B cell (primary cell): Measurements from ENCODE around the gene ZNF362. TPM values are rescaled to one million over a fixed set of nuclear protein-coding genes. Genes with fewer than 3 reads are reported as not detected.

Experiments used
- ATAC-seq: fragments of 200-7000 bp; cut with Tn5 transposase; one replicate; pipeline ENCODE4 v1.10.0; 2021; ENCODE audit warnings: low read depth, mild to moderate bottlenecking, moderate number of reproducible peaks, moderate library complexity
- CTCF ChIA-PET: fragments of 350-600 bp; sonication (Branson Sonifier 250); formaldehyde crosslinking; loops from one replicate; lab custom pipeline; 2021; ENCODE audit warnings: antibody characterized with exemption, inconsistent platforms; lab: Charles Lee
- POLR2A ChIA-PET: fragments of 350-600 bp; sonication (Branson Sonifier 250); formaldehyde crosslinking; loops from one replicate; lab custom pipeline; 2021; ENCODE audit warnings: antibody characterized with exemption; lab: Charles Lee
- DNase-seq: peaks from one replicate; pipeline ENCODE4 v3.0.0; 2013
- H2AFZ ChIP-seq: 2 replicates; pipeline ENCODE4 v1.6.1; 2012; ENCODE audit warnings: mild to moderate bottlenecking, low read depth, low read length; ENCODE audit not compliant: insufficient read depth, poor library complexity, severe bottlenecking
- H3K27ac ChIP-seq, 2 donors: 1 replicate in 1 of 2; 2 replicates in 1 of 2; pipeline ENCODE4 v1.5.1; 2012 to 2013; ENCODE audit warnings: low read length in 2 of 2, mild to moderate bottlenecking in 2 of 2, moderate library complexity in 1 of 2
- H3K27me3 ChIP-seq, 4 experiments: fragments of 200-600 bp in 1 of 4; sonication (generic) in 1 of 4; replicated peaks in 1 of 4; 1 replicate in 2 of 4; 2 replicates in 2 of 4; pipeline versions ENCODE4 v1.6.1 to v1.7.0; 2013 to 2016; ENCODE audit warnings: low read length in 3 of 4, mild to moderate bottlenecking in 2 of 4, mixed read lengths in 1 of 4, moderate library complexity in 1 of 4; ENCODE audit not compliant: insufficient read depth in 4 of 4, control insufficient read depth in 3 of 4; ENCODE audit errors: control extremely low read depth in 1 of 4
- H3K36me3 ChIP-seq, 2 experiments: replicated peaks in 1 of 2; 1 replicate in 1 of 2; 2 replicates in 1 of 2; pipeline versions ENCODE4 v1.6.1 to v1.7.1; 2013; ENCODE audit warnings: low read length in 1 of 2; ENCODE audit not compliant: insufficient read depth in 2 of 2, control insufficient read depth in 1 of 2; ENCODE audit errors: control extremely low read depth in 1 of 2, extremely low read depth in 1 of 2
- H3K4me1 ChIP-seq, 2 donors: fragments of 200-600 bp in 1 of 2; sonication (generic) in 1 of 2; 1 replicate in 1 of 2; 2 replicates in 1 of 2; pipeline versions ENCODE4 v1.5.1 to v1.6.1; 2013 to 2017; ENCODE audit warnings: low read length in 2 of 2; ENCODE audit not compliant: control insufficient read depth in 2 of 2, insufficient read depth in 2 of 2
- H3K4me2 ChIP-seq: replicated peaks from 2 replicates; pipeline ENCODE3; 2012; ENCODE audit warnings: mild to moderate bottlenecking, low read depth, low read length; ENCODE audit not compliant: poor library complexity, severe bottlenecking
- H3K4me3 ChIP-seq, 5 experiments: fragments of 200-600 bp in 1 of 5; sonication (generic) in 1 of 5; 1 replicate in 3 of 5; 2 replicates in 2 of 5; pipeline versions ENCODE4 v1.5.1 to v1.7.0; 2011 to 2016; ENCODE audit warnings: low read length in 4 of 5, mild to moderate bottlenecking in 4 of 5, low read depth in 2 of 5, control low read depth in 1 of 5, moderate library complexity in 1 of 5; ENCODE audit not compliant: insufficient read depth in 1 of 5; ENCODE audit errors: control extremely low read depth in 1 of 5, extremely low read depth in 1 of 5
- H3K79me2 ChIP-seq: fragments of 200-600 bp; sonication (generic); one replicate; pipeline ENCODE4 v1.6.0; 2016; ENCODE audit warnings: low read length; ENCODE audit not compliant: control insufficient read depth, insufficient read depth
- H3K9ac ChIP-seq: fragments of 200-600 bp; sonication (generic); 2 replicates; pipeline ENCODE4 v1.6.1; 2017; ENCODE audit warnings: mild to moderate bottlenecking, low read length, moderate library complexity
- H3K9me3 ChIP-seq, 3 donors: one replicate each; pipeline versions ENCODE4 v1.6.1 to v1.7.1; 2013; ENCODE audit warnings: low read length in 2 of 3; ENCODE audit not compliant: control insufficient read depth in 2 of 3, insufficient read depth in 1 of 3; ENCODE audit errors: control extremely low read depth in 1 of 3
- H4K20me1 ChIP-seq: 2 replicates; pipeline ENCODE4 v1.6.0; 2012; ENCODE audit warnings: mild to moderate bottlenecking, low read length; ENCODE audit not compliant: insufficient read depth, control insufficient read depth, poor library complexity, severe bottlenecking
- H3K27ac Mint-ChIP-seq: one replicate; pipeline ENCODE4 v1.8.0; 2021; ENCODE audit warnings: mixed read lengths
- H3K27me3 Mint-ChIP-seq: one replicate; pipeline ENCODE4 v1.8.0; 2021; ENCODE audit warnings: mixed read lengths
- H3K4me1 Mint-ChIP-seq: one replicate; pipeline ENCODE4 v1.8.0; 2021; ENCODE audit warnings: mixed read lengths
- H3K4me3 Mint-ChIP-seq: one replicate; pipeline ENCODE4 v1.8.0; 2021; ENCODE audit warnings: mixed read lengths
- H3K9me3 Mint-ChIP-seq: one replicate; pipeline ENCODE4 v1.8.0; 2022; ENCODE audit warnings: mixed read lengths; ENCODE audit not compliant: insufficient read depth
- EZH2 ChIP-seq: IDR thresholded peaks from 2 replicates; pipeline ENCODE4 v1.6.1; 2012; ENCODE audit warnings: borderline replicate concordance, low read depth, mild to moderate bottlenecking, moderate library complexity, low read length; ENCODE audit not compliant: insufficient read depth, poor library complexity, severe bottlenecking
- WGBS: methylation state at CpG from one replicate; pipeline ENCODE4 v1.1.5; 2013; ENCODE audit warnings: missing lambda C conversion rate; ENCODE audit not compliant: insufficient coverage; 5-methylcytosine and 5-hydroxymethylcytosine counted together
- intact Hi-C: fragments of 100-400 bp; cut with micrococcal nuclease; formaldehyde crosslinking; loops from one replicate; pipeline ENCODE4 v1.10.0; 2022
- polyA plus RNA-seq: library from polyadenylated mRNA; depleted of rRNA; stranded (reverse); fragments of >200 nt; gene quantifications from 2 replicates; pipeline ENCODE4 v1.2.3, GENCODE V29; 2012
- total RNA-seq, 2 donors: library from RNA; stranded (reverse); fragments of 120-200 nt in 1 of 2; gene quantifications; 1 replicate in 1 of 2; 2 replicates in 1 of 2; pipeline versions ENCODE4 v1.2.3 to v1.2.4, GENCODE V29; 2013 to 2022
- TF ChIP-seq, protein P1 (sequence below): fragments of 200-600 bp; IDR thresholded peaks from one replicate; pipeline ENCODE4 v1.8.0; 2022; ENCODE audit warnings: antibody characterized with exemption, mild to moderate bottlenecking

The ZNF362 gene
- total and polyA plus RNA-seq, 2 donors (not counting 1 experiment from before 2014, with no cell fraction given), result 14.0 to 20.4 TPM

DNA sequence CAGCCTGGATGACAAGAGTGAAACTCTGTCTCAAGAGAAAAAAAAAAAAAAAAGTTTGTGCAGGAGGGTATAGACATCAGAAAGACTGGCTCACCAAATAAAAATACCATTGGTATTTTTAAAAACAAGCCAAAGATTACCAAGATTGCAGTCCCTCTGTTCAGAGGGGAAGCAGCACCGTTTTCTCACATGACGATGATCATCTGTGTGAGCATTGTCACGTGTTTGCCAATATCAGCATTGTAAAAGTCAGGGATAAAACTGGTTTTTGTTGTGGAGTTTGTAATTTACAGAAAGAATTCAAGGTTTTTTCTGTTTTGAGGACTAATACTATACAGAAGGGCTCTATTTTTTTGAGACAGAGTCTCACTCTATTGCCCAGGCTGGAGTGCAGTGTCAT, 26.5 kb downstream of the ZNF362 start:
- no peaks in the 10 kb centered on the region for H3K4me1 Mint-ChIP-seq
- no peak for ATAC-seq

DNA sequence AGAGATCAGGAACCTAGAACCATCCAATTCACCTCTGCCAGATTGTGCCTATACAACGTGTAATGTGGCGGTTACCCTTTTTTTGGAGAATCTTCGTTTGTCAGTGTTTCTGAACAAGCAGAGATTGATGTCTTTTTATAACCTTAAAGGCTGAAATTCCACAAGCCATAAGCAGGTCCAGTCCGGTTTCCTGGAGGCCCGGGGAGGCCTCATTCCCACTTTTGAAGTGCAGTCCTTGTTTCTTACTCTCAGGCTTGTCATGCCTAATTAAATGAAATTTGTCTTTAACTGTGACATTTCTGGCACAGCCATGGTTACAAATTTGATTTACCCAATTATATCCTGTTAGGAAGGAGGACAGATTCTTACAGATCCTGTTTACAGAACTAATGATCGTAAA, 27.8 kb downstream of the ZNF362 start:
- Histone ChIP-seq H4K20me1 (no peaks in the 10 kb centered on the region), H3K4me2 (no peak overlapping the region), H3K27ac (no peak overlapping the region), H3K27me3 (no peaks in the 10 kb centered on the region), H2AFZ (no peak overlapping the region), H3K36me3 (peaks cover 0 to 65% of the 10 kb centered on the region in 2 experiments), H3K9me3 (peaks cover 0 to 3% (median 0%) of the 10 kb centered on the region in 3 donors), H3K4me1 (no peaks in the 10 kb centered on the region), H3K79me2 (peaks cover 4% of the 10 kb centered on the region), H3K4me3 (no peak overlapping the region), H3K9ac (no peak overlapping the region)
- intact Hi-C loops, result no loop called here
- H3K27me3 Mint-ChIP-seq, result no peaks in the 10 kb centered on the region
- WGBS, result no CpG with 5 or more reads among the region's 6 CpGs
- no peak overlapping the region for H3K4me3 Mint-ChIP-seq
- TF ChIP-seq, protein P1, sequence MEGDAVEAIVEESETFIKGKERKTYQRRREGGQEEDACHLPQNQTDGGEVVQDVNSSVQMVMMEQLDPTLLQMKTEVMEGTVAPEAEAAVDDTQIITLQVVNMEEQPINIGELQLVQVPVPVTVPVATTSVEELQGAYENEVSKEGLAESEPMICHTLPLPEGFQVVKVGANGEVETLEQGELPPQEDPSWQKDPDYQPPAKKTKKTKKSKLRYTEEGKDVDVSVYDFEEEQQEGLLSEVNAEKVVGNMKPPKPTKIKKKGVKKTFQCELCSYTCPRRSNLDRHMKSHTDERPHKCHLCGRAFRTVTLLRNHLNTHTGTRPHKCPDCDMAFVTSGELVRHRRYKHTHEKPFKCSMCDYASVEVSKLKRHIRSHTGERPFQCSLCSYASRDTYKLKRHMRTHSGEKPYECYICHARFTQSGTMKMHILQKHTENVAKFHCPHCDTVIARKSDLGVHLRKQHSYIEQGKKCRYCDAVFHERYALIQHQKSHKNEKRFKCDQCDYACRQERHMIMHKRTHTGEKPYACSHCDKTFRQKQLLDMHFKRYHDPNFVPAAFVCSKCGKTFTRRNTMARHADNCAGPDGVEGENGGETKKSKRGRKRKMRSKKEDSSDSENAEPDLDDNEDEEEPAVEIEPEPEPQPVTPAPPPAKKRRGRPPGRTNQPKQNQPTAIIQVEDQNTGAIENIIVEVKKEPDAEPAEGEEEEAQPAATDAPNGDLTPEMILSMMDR, result no peak
- TF ChIP-seq EZH2, result no peak
- no peak for DNase-seq
- H3K4me1 Mint-ChIP-seq, result no peaks in the 10 kb centered on the region
- ATAC-seq, result no peak
- CTCF ChIA-PET, result interaction anchor here (2.7 kb wide), 1 partner anchor 11 kb away, joined by 9 read pairs; no protein-coding TSS in a partner anchor
- POLR2A ChIA-PET, result no interaction called here
- no peaks in the 10 kb centered on the region for H3K9me3 Mint-ChIP-seq
- H3K27ac Mint-ChIP-seq, result no peak overlapping the region

More for the DNA sequence above, 26.5 kb downstream of the ZNF362 start:
- Histone ChIP-seq H3K4me2 (no peak overlapping the region), H4K20me1 (no peaks in the 10 kb centered on the region), H3K4me1 (no peaks in the 10 kb centered on the region), H3K4me3 (no peak overlapping the region), H3K36me3 (peaks cover 0 to 65% of the 10 kb centered on the region in 2 experiments), H2AFZ (no peak overlapping the region), H3K9ac (no peak overlapping the region), H3K9me3 (no peaks in the 10 kb centered on the region), H3K27me3 (no peaks in the 10 kb centered on the region), H3K27ac (no peak overlapping the region), H3K79me2 (no peaks in the 10 kb centered on the region)
- no peaks in the 10 kb centered on the region for H3K9me3 Mint-ChIP-seq
- 96% methylated on average over 3 of the region's 3 CpGs for WGBS
- no peak overlapping the region for H3K4me3 Mint-ChIP-seq
- H3K27me3 Mint-ChIP-seq, result no peaks in the 10 kb centered on the region
- no peak overlapping the region for H3K27ac Mint-ChIP-seq
- ChIA-PET POLR2A (no interaction called here), CTCF (interaction anchor here (1.2 to 2.7 kb wide), 2 partner anchors 13 to 16 kb away, joined by 5 to 9 read pairs; no protein-coding TSS in a partner anchor)
- TF ChIP-seq, protein P1, result no peak
- no peak for DNase-seq
- intact Hi-C loops, result no loop called here
